GM19395 (cell line): ENCODE results near the gene PID1.
A peak's percentile ranks its signal among the peaks of the same experiment; 100 is the strongest.

ENCODE experiments used
- ATAC-seq: cut with Tn5 transposase; IDR thresholded peaks from one replicate; pipeline ENCODE4 v1.9.1; 2021; ENCODE audit warnings: mild to moderate bottlenecking, moderate library complexity; ENCODE audit not compliant: unreplicated experiment

PID1 gene

GRCh38 chr2:229127471-229127870 is 143.6 kb downstream of the PID1 start:
- no peak for ATAC-seq

GRCh38 chr2:229126066-229126465 is 145.0 kb downstream of the PID1 start:
- no peak for ATAC-seq

GRCh38 chr2:229124136-229124535 is 147.0 kb downstream of the PID1 start:
- ATAC-seq, result no peak

- ATAC-seq, result peak; percentile 86
These were observed 152.2 kb downstream of the PID1 start for GRCh38 chr2:229118927-229119326.

- no peak for ATAC-seq
These were observed 152.8 kb downstream of the PID1 start for GRCh38 chr2:229118336-229118735.

GRCh38 chr2:229111744-229112143 is 159.3 kb downstream of the PID1 start:
- no peak for ATAC-seq

GRCh38 chr2:229109195-229109594 is 161.9 kb downstream of the PID1 start:
- ATAC-seq, result no peak

- ATAC-seq, result no peak
These were observed 163.5 kb downstream of the PID1 start for GRCh38 chr2:229107601-229108000.

GRCh38 chr2:229104974-229105387 is 166.1 kb downstream of the PID1 start:
- ATAC-seq, result no peak

- no peak for ATAC-seq
These were observed 167.1 kb downstream of the PID1 start for GRCh38 chr2:229104025-229104424.

GRCh38 chr2:229101314-229101713 is 169.8 kb downstream of the PID1 start:
- no peak for ATAC-seq

- no peak for ATAC-seq
These were observed 171.9 kb downstream of the PID1 start for GRCh38 chr2:229099231-229099630.

- ATAC-seq, result no peak
These were observed 172.3 kb downstream of the PID1 start for GRCh38 chr2:229098801-229099200.

- no peak for ATAC-seq
These were observed 174.5 kb downstream of the PID1 start for GRCh38 chr2:229096409-229097066.

- ATAC-seq, result no peak
These were observed 175.6 kb downstream of the PID1 start for GRCh38 chr2:229095472-229095871.

- ATAC-seq, result no peak
These were observed 180.9 kb downstream of the PID1 start for GRCh38 chr2:229090225-229090624.

GRCh38 chr2:229089776-229090175 is 181.3 kb downstream of the PID1 start:
- no peak for ATAC-seq

- no peak for ATAC-seq
These were observed 182.0 kb downstream of the PID1 start for GRCh38 chr2:229088966-229089700.

- ATAC-seq, result no peak
These were observed 182.6 kb downstream of the PID1 start for GRCh38 chr2:229088517-229088913.

GRCh38 chr2:229087843-229088516 is 183.1 kb downstream of the PID1 start:
- no peak for ATAC-seq

- ATAC-seq, result no peak
These were observed 183.8 kb downstream of the PID1 start for GRCh38 chr2:229087267-229087666.

- no peak for ATAC-seq
These were observed 185.6 kb downstream of the PID1 start for GRCh38 chr2:229085439-229085838.
